ENCODE results near the gene SLAMF7. TPM values are rescaled to one million over a fixed set of nuclear protein-coding genes. Genes with fewer than 3 reads are reported as not detected.

Gene SLAMF7
- total RNA-seq, 1 donor from 2014 or later, result 0.48 TPM

DNA sequence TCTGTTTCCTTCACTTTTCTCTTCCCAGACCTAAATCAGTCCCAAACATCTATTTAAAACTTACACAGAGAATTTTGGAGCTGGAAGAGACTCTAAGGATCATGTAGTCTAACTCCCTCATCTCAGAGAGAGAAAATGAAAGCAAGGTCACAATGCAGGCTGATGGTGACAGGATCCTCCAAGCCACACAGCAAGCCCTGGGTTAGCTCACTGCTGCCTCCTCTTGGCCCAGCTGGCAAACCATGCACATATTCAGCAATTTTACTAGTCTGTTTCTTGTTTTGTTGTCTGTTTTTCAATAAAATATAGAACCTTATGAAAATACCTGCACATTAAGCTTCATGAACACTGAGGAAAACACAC, 29.2 kb downstream of the SLAMF7 start:
- H3K27me3 Mint-ChIP-seq, result peaks cover 5% of the 10 kb centered on the region
- H3K9me3 Mint-ChIP-seq, result no peaks in the 10 kb centered on the region
- no peaks in the 10 kb centered on the region for H3K4me1 Mint-ChIP-seq (ENCODE audit: unreplicated experiment)
- H3K36me3 Mint-ChIP-seq, result no peaks in the 10 kb centered on the region
- peak overlapping the region; percentile 52 for H3K27ac Mint-ChIP-seq
- H3K4me3 Mint-ChIP-seq, result no peak overlapping the region
- TF ChIP-seq, protein P1, sequence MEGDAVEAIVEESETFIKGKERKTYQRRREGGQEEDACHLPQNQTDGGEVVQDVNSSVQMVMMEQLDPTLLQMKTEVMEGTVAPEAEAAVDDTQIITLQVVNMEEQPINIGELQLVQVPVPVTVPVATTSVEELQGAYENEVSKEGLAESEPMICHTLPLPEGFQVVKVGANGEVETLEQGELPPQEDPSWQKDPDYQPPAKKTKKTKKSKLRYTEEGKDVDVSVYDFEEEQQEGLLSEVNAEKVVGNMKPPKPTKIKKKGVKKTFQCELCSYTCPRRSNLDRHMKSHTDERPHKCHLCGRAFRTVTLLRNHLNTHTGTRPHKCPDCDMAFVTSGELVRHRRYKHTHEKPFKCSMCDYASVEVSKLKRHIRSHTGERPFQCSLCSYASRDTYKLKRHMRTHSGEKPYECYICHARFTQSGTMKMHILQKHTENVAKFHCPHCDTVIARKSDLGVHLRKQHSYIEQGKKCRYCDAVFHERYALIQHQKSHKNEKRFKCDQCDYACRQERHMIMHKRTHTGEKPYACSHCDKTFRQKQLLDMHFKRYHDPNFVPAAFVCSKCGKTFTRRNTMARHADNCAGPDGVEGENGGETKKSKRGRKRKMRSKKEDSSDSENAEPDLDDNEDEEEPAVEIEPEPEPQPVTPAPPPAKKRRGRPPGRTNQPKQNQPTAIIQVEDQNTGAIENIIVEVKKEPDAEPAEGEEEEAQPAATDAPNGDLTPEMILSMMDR (conservative IDR thresholded peaks at IDR 0.05), result peak; percentile 52
- no peak for DNase-seq (ENCODE audit: extremely low spot score, unreplicated experiment)

DNA sequence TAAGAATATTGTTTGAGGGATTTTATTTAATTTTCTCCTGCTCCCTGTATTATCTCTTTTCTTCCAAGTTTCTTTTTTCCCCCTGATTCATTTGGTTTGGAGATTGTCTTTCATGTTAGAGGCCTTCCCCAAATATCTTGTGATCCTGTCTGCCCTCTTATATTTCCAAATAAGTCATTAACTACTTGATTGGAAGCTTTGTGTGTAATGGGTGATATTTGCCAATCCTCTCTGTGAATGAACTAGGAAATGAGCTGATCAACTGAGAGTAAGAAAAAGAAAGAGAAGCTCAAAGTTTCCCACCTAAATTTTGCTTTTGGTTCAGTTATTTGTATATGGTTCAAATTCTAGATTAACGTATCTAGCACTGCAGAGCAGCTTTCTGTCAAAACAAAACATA, 33.3 kb downstream of the SLAMF7 start:
- H3K27ac Mint-ChIP-seq, result no peak overlapping the region
- H3K4me3 Mint-ChIP-seq, result no peak overlapping the region
- H3K4me1 Mint-ChIP-seq (ENCODE audit: unreplicated experiment), result no peaks in the 10 kb centered on the region
- DNase-seq (ENCODE audit: extremely low spot score, unreplicated experiment), result no peak
- peaks cover 8% of the 10 kb centered on the region for H3K27me3 Mint-ChIP-seq
- TF ChIP-seq, protein P1 (conservative IDR thresholded peaks at IDR 0.05), result no peak
- no peaks in the 10 kb centered on the region for H3K36me3 Mint-ChIP-seq
- no peaks in the 10 kb centered on the region for H3K9me3 Mint-ChIP-seq

DNA sequence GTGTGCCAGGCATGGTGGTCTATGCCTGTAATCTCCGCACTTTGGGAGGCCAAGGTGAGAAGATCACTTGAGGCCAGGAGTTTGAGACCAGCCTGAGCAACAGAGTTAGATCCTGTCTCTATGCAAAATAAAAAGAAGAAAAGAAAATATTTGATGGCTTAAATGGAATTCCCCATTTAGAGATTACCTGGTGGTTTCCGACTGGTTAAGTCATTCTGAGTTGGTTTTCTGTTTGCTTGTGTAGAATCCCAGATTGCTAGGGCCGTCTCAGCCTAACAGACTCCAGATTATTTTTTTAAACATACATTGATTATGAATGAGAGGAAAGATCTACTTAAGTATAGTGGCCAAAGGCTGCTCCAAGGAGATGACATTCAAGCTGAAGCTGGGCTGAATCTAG, 34.0 kb downstream of the SLAMF7 start:
- H3K36me3 Mint-ChIP-seq, result no peaks in the 10 kb centered on the region
- H3K4me3 Mint-ChIP-seq, result no peak overlapping the region
- peaks cover 8% of the 10 kb centered on the region for H3K27me3 Mint-ChIP-seq
- no peaks in the 10 kb centered on the region for H3K9me3 Mint-ChIP-seq
- TF ChIP-seq, protein P1 (conservative IDR thresholded peaks at IDR 0.05), result no peak
- no peak for DNase-seq (ENCODE audit: extremely low spot score, unreplicated experiment)
- H3K27ac Mint-ChIP-seq, result no peak overlapping the region
- H3K4me1 Mint-ChIP-seq (ENCODE audit: unreplicated experiment), result no peaks in the 10 kb centered on the region

DNA sequence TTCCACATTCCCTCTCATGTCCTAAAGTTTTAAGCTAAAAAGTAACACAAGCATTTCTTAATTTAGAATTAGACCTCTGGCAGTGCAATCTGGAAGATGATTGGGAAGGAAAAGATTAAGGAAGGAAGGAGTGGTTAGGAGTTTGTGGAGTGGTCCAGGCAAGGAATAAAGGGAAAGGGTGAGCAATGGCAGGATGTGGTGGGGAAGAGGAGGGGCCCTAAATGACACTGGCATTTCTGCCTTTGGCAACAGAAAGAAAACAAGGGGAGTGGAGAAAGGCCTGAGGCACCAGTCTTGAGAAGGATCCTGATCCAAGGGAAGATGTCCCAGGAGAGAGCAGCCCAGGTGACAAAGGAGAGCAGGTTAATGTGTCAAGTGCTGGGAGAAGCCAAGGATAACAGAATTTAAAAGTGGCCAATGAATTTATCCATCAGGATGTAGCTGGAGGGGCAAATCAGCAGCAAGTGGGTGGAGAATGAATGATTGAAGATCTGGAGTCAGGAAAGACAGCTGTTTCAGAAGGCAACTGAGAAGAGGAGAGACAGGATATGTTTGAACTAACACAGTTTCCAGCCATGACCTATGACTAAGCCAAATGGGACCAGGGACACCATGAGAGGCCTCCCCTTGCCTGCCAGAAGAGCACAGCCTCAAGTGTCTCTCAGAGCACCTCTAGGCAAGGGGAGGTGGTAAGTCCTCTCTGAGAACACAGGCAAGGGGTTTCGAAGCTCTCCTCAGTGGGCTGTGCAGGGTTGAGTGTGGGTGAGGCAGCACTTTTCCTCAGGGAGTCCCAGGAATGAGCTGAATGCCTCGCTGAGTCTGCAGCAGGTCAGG, 36.1 kb downstream of the SLAMF7 start:
- Mint-ChIP-seq H3K9me3 (no peaks in the 10 kb centered on the region), H3K4me3 (no peak overlapping the region), H3K36me3 (no peaks in the 10 kb centered on the region), H3K27me3 (peaks cover 4% of the 10 kb centered on the region), H3K27ac (no peak overlapping the region), H3K4me1 (ENCODE audit: unreplicated experiment) (no peaks in the 10 kb centered on the region)
- TF ChIP-seq, protein P1 (conservative IDR thresholded peaks at IDR 0.05), result no peak
- DNase-seq (ENCODE audit: extremely low spot score, unreplicated experiment), result no peak

DNA sequence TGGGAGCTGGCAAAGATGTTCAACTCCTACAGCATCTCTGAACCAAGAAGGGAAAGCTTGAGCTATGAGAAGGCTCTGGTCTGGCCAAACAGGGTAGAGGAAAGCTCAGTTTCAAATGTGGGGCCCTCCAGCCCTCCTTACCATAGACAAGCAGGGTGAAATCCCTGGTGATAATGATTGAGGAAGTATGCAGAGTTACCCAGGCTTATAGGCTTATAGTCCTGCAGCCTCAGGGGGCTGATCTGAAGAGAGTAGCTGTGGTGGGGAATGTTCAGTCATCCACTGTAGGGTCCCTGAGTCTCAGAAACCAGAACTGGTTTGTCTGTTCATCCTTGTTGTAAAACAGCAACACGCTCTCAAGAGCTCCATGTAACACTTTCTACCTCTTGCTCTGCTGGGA, 37.1 kb downstream of the SLAMF7 start:
- DNase-seq (ENCODE audit: extremely low spot score, unreplicated experiment), result no peak
- Mint-ChIP-seq H3K9me3 (no peaks in the 10 kb centered on the region), H3K27ac (no peak overlapping the region), H3K27me3 (peaks cover 3% of the 10 kb centered on the region), H3K4me1 (ENCODE audit: unreplicated experiment) (no peaks in the 10 kb centered on the region), H3K4me3 (no peak overlapping the region), H3K36me3 (no peaks in the 10 kb centered on the region)
- TF ChIP-seq, protein P1 (conservative IDR thresholded peaks at IDR 0.05), result no peak
